H1 (cell line): ENCODE data around the gene ALG14. TPM values are rescaled to one million over a fixed set of nuclear protein-coding genes. Genes with fewer than 3 reads are reported as not detected.

Experiments used
- CTCF ChIA-PET: fragments of 300-600 bp; sonication (Branson Sonifier 250); formaldehyde crosslinking; loops from one replicate; lab custom pipeline; 2021; ENCODE audit not compliant: partially characterized antibody; lab: Charles Lee
- POLR2A ChIA-PET: fragments of 300-600 bp; sonication (Branson Sonifier 250); formaldehyde crosslinking; loops from one replicate; lab custom pipeline; 2021; ENCODE audit warnings: inconsistent platforms; ENCODE audit not compliant: partially characterized antibody; lab: Charles Lee
- DNase-seq, 2 experiments: peaks; one replicate each; pipeline versions ENCODE4 v3.0.0 to v3.0.0-alpha.2; 2010 to 2022; ENCODE audit warnings: low spot score in 2 of 2, low read depth in 1 of 2, mixed read lengths in 1 of 2
- FAIRE-seq: peaks from 2 replicates; lab custom pipeline; 2011; peaks lifted over from hg19 to GRCh38; lab: Jason Lieb, UNC
- H2AFZ ChIP-seq: 2 replicates; pipeline ENCODE4 v1.8.1; 2012; ENCODE audit warnings: low read length, inconsistent platforms
- H2AK5ac ChIP-seq: 2 replicates; pipeline ENCODE4 v1.6.1; 2013; ENCODE audit warnings: low read depth, low read length
- H2BK120ac ChIP-seq: replicated peaks from 2 replicates; pipeline ENCODE3; 2013; ENCODE audit warnings: low read depth, low read length, inconsistent platforms
- H2BK12ac ChIP-seq: 2 replicates; pipeline ENCODE4 v1.6.1; 2013; ENCODE audit warnings: low read depth, low read length
- H2BK15ac ChIP-seq: 2 replicates; pipeline ENCODE4 v1.6.1; 2013; ENCODE audit warnings: low read length
- H2BK20ac ChIP-seq: 2 replicates; pipeline ENCODE4 v1.6.1; 2013; ENCODE audit warnings: low read length
- H2BK5ac ChIP-seq: 2 replicates; pipeline ENCODE4 v1.6.1; 2013; ENCODE audit warnings: low read depth, low read length
- H3K14ac ChIP-seq: 2 replicates; pipeline ENCODE4 v1.6.1; 2013; ENCODE audit warnings: inconsistent platforms; ENCODE audit not compliant: insufficient read length
- H3K18ac ChIP-seq: 2 replicates; pipeline ENCODE4 v1.6.1; 2013; ENCODE audit warnings: low read length; ENCODE audit errors: extremely low read depth
- H3K23ac ChIP-seq: 2 replicates; pipeline ENCODE4 v1.6.1; 2013; ENCODE audit warnings: inconsistent platforms; ENCODE audit not compliant: insufficient read length
- H3K23me2 ChIP-seq: 2 replicates; pipeline ENCODE4 v1.6.1; 2013; ENCODE audit warnings: low read depth, low read length
- H3K27ac ChIP-seq: 2 replicates; pipeline ENCODE4 v1.6.1; 2011; ENCODE audit warnings: low read depth, low read length, inconsistent platforms
- H3K27me3 ChIP-seq, 4 experiments: replicated peaks in 1 of 4; 1 replicate in 1 of 4; 2 replicates in 3 of 4; pipeline versions ENCODE4 v1.6.1 to v1.8.1; 2011 to 2013; ENCODE audit warnings: low read length in 3 of 4, mild to moderate bottlenecking in 3 of 4, inconsistent platforms in 2 of 4, mixed read lengths in 2 of 4, moderate library complexity in 1 of 4; ENCODE audit not compliant: control insufficient read depth in 3 of 4, insufficient read depth in 3 of 4; ENCODE audit errors: extremely low read depth in 1 of 4
- H3K36me3 ChIP-seq, 4 experiments: 2 replicates each; pipeline versions ENCODE4 v1.6.1 to v1.8.1; 2011 to 2013; ENCODE audit warnings: mild to moderate bottlenecking in 4 of 4, low read length in 3 of 4, moderate library complexity in 2 of 4, control low read depth in 1 of 4, inconsistent platforms in 1 of 4; ENCODE audit not compliant: insufficient read depth in 4 of 4, control insufficient read depth in 2 of 4
- H3K4ac ChIP-seq: replicated peaks from 2 replicates; pipeline ENCODE3; 2013; ENCODE audit warnings: low read length, low read depth, mixed read lengths, inconsistent platforms; ENCODE audit not compliant: insufficient read length
- H3K4me1 ChIP-seq, 4 experiments: replicated peaks in 1 of 4; 1 replicate in 1 of 4; 2 replicates in 3 of 4; pipeline versions ENCODE4 v1.6.1 to v1.8.1; 2011 to 2013; ENCODE audit warnings: low read length in 3 of 4, inconsistent platforms in 2 of 4, mixed read lengths in 1 of 4; ENCODE audit not compliant: insufficient read depth in 4 of 4, control insufficient read depth in 3 of 4
- H3K4me2 ChIP-seq, 2 experiments: 2 replicates each; pipeline versions ENCODE4 v1.6.1 to v1.8.1; 2011 to 2013; ENCODE audit warnings: low read depth in 2 of 2, low read length in 2 of 2, control low read depth in 1 of 2, inconsistent platforms in 1 of 2, mild to moderate bottlenecking in 1 of 2; ENCODE audit not compliant: insufficient read depth in 1 of 2
- H3K4me3 ChIP-seq, 4 experiments: fragments of 200-600, 300-600 bp in 1 of 4; sonication (generic), shearing (Covaris generic), sonication (Bioruptor Twin) in 1 of 4; 2 replicates each; pipeline versions ENCODE4 v1.5.1 to v1.8.1; 2011 to 2016; ENCODE audit warnings: low read length in 4 of 4, low read depth in 3 of 4, control low read depth in 2 of 4, inconsistent platforms in 2 of 4, mild to moderate bottlenecking in 2 of 4, mixed read lengths in 1 of 4, moderate library complexity in 1 of 4; ENCODE audit not compliant: insufficient read depth in 2 of 4; ENCODE audit errors: extremely low read depth in 1 of 4
- H3K56ac ChIP-seq: replicated peaks from 2 replicates; pipeline ENCODE3; 2013; ENCODE audit warnings: low read depth, mild to moderate bottlenecking, mixed read lengths, low read length, inconsistent platforms; ENCODE audit not compliant: insufficient read length
- H3K79me1 ChIP-seq: 2 replicates; pipeline ENCODE4 v1.6.1; 2013; ENCODE audit warnings: low read depth, low read length, control low read depth
- H3K79me2 ChIP-seq, 2 experiments: 2 replicates each; pipeline versions ENCODE4 v1.6.1 to v1.8.1; 2012 to 2013; ENCODE audit warnings: low read length in 2 of 2, mild to moderate bottlenecking in 2 of 2, inconsistent platforms in 1 of 2; ENCODE audit not compliant: insufficient read depth in 2 of 2, control insufficient read depth in 1 of 2
- H3K9ac ChIP-seq, 4 experiments: replicated peaks in 1 of 4; 1 replicate in 1 of 4; 2 replicates in 3 of 4; pipeline versions ENCODE4 v1.6.1 to v1.8.1; 2011 to 2013; ENCODE audit warnings: low read depth in 3 of 4, low read length in 3 of 4, control low read depth in 2 of 4, mild to moderate bottlenecking in 2 of 4, moderate library complexity in 2 of 4, inconsistent platforms in 1 of 4; ENCODE audit errors: extremely low read depth in 1 of 4
- H3K9me3 ChIP-seq, 2 experiments: 2 replicates each; pipeline versions ENCODE4 v1.6.1 to v1.8.1; 2012 to 2013; ENCODE audit warnings: mild to moderate bottlenecking in 2 of 2, moderate library complexity in 2 of 2, control low read depth in 1 of 2, inconsistent platforms in 1 of 2, low read depth in 1 of 2, low read length in 1 of 2, mixed read lengths in 1 of 2; ENCODE audit not compliant: insufficient read depth in 2 of 2
- H4K20me1 ChIP-seq, 2 experiments: replicated peaks in 1 of 2; 2 replicates each; pipeline versions ENCODE3 to v1.8.1; 2011 to 2013; ENCODE audit warnings: inconsistent platforms in 2 of 2, low read length in 2 of 2, mild to moderate bottlenecking in 1 of 2; ENCODE audit not compliant: insufficient read depth in 2 of 2, control insufficient read depth in 1 of 2
- H4K5ac ChIP-seq: 2 replicates; pipeline ENCODE4 v1.6.1; 2013; ENCODE audit warnings: low read length, low read depth, mixed read lengths, inconsistent platforms; ENCODE audit not compliant: insufficient read length
- H4K8ac ChIP-seq: 2 replicates; pipeline ENCODE4 v1.8.0; 2013; ENCODE audit warnings: mild to moderate bottlenecking, moderate library complexity, low read length, inconsistent platforms; ENCODE audit not compliant: insufficient read depth; ENCODE audit errors: extremely low read depth
- H4K91ac ChIP-seq: replicated peaks from 2 replicates; pipeline ENCODE3; 2013; ENCODE audit warnings: low read length, mixed read lengths, inconsistent platforms; ENCODE audit not compliant: insufficient read length
- BCL11A ChIP-seq, 2 experiments: IDR thresholded peaks; one replicate each; pipeline ENCODE4 v1.6.1; 2011; ENCODE audit warnings: low read depth in 2 of 2, low read length in 2 of 2, mild to moderate bottlenecking in 2 of 2
- CEBPB ChIP-seq: IDR thresholded peaks from 2 replicates; pipeline ENCODE4 v1.6.1; 2012; ENCODE audit warnings: low read depth, low read length
- CHD2 ChIP-seq: IDR thresholded peaks from 2 replicates; pipeline ENCODE4 v1.6.1; 2012; ENCODE audit warnings: low read length, improper control_type of control experiment
- CTCF ChIP-seq, 3 experiments: IDR thresholded peaks; 1 replicate in 2 of 3; 2 replicates in 1 of 3; pipeline versions ENCODE4 v1.5.1 to v1.6.1; 2011; ENCODE audit warnings: low read length in 3 of 3, mild to moderate bottlenecking in 3 of 3, inconsistent platforms in 2 of 3, low read depth in 1 of 3, moderate library complexity in 1 of 3; ENCODE audit not compliant: insufficient read depth in 1 of 3; ENCODE audit errors: control extremely low read depth in 1 of 3
- MAFK ChIP-seq: IDR thresholded peaks from 2 replicates; pipeline ENCODE4 v1.6.1; 2012; ENCODE audit warnings: low read depth, mild to moderate bottlenecking, improper control_type of control experiment, low read length
- SP2 ChIP-seq: IDR thresholded peaks from 2 replicates; pipeline ENCODE4 v1.6.1; 2012; ENCODE audit warnings: mild to moderate bottlenecking, low read length, inconsistent platforms
- TEAD4 ChIP-seq: IDR thresholded peaks from 2 replicates; pipeline ENCODE4 v1.6.1; 2012; ENCODE audit warnings: low read depth, low read length, inconsistent platforms, mixed read lengths
- USF2 ChIP-seq: IDR thresholded peaks from 2 replicates; pipeline ENCODE4 v1.6.1; 2011; ENCODE audit warnings: low read length, improper control_type of control experiment
- WGBS, 2 experiments: shearing (Covaris generic) in 1 of 2; methylation state at CpG; one replicate each; pipeline versions ENCODE4 v1.1.6 to v1.1.7; 2013 to 2015; ENCODE audit warnings: low lambda C conversion rate in 2 of 2, mixed read lengths in 2 of 2, inconsistent platforms in 1 of 2, low coverage in 1 of 2, missing lambda C conversion rate in 1 of 2; ENCODE audit not compliant: insufficient replicate concordance in 2 of 2, insufficient coverage in 1 of 2, insufficient read length in 1 of 2; ENCODE audit errors: extremely low coverage in 1 of 2, missing lambda C conversion rate in 1 of 2; 5-methylcytosine and 5-hydroxymethylcytosine counted together
- polyA plus RNA-seq, 7 experiments: library from polyadenylated mRNA; depleted of rRNA in 3 of 7; stranded (reverse) in 5 of 7; unstranded in 2 of 7; fragments of >200 nt in 5 of 7; fragments of 200-250 nt in 2 of 7; gene quantifications; 1 replicate in 5 of 7; 2 replicates in 1 of 7; 4 replicates in 1 of 7; pipeline versions ENCODE4 v1.2.1 to v1.2.3, GENCODE V29; 2011 to 2013; ENCODE audit warnings: missing spikeins in 2 of 7, mixed read lengths in 2 of 7
- total RNA-seq: library from RNA; stranded (reverse); fragmentation: NEBNext Ultra II Directional; extraction: Animal tissue kit (Norgen Biotek cat#: 25700); gene quantifications from 2 replicates; pipeline ENCODE4 v1.2.1, GENCODE V29; 2021

ALG14 gene
- total and polyA plus RNA-seq, 2 of the 8 experiments (the other 6 are each of a cell fraction or from before 2014, with no cell fraction given) = 0.95 to 1.3 TPM

- Histone ChIP-seq H4K91ac (no peak overlapping the region), H3K9me3 (no peaks in the 10 kb centered on the region), H3K27ac (no peak overlapping the region), H2AFZ (no peak overlapping the region), H4K5ac (no peak overlapping the region), H4K20me1 (no peaks in the 10 kb centered on the region), H3K18ac (no peak overlapping the region), H4K8ac (no peak overlapping the region), H3K23ac (no peak overlapping the region), H2BK20ac (no peak overlapping the region), H3K4me3 (no peak overlapping the region), H3K79me2 (no peaks in the 10 kb centered on the region), H3K4ac (no peak overlapping the region), H3K79me1 (no peaks in the 10 kb centered on the region), H2AK5ac (no peak overlapping the region), H3K27me3 (no peaks in the 10 kb centered on the region), H2BK15ac (no peak overlapping the region), H2BK12ac (no peak overlapping the region), H3K56ac (no peak overlapping the region), H3K36me3 (no peaks in the 10 kb centered on the region), H3K4me1 (no peaks in the 10 kb centered on the region), H3K9ac (no peak overlapping the region), H3K23me2 (no peaks in the 10 kb centered on the region), H3K14ac (no peak overlapping the region), H2BK5ac (no peak overlapping the region), H2BK120ac (no peak overlapping the region), H3K4me2 (no peak overlapping the region)
- CTCF ChIA-PET = interaction anchor here (0.7 to 0.8 kb wide), 2 partner anchors 9 to 72 kb away, joined by 3 read pairs; no protein-coding TSS in a partner anchor
- DNase-seq (no peak), FAIRE-seq (no peak)
- WGBS, 2 experiments = 84% methylated on average over 6 of the region's 6 CpGs; no CpG with 5 or more reads in 1 of the 2 experiments
- POLR2A ChIA-PET = no interaction called here
- TF ChIP-seq CEBPB (no peak), MAFK (peak; percentile 12; the same call in 1 of the 2 replicates), TEAD4 (no peak), SP2 (no peak), CTCF (IDR thresholded peaks at IDR 0.05; ENCODE audit: control extremely low read depth in 1 of 3, insufficient read depth in 1 of 3, low read depth in 1 of 3, low read length in 3 of 3) (no peak), BCL11A (IDR thresholded peaks at IDR 0.05; ENCODE audit: low read depth in 2 of 2, low read length in 2 of 2) (no peak), CHD2 (no peak), USF2 (no peak)
These were observed 95.7 kb downstream of the ALG14 start for GRCh38 chr1:94976971-94977548.
